Measurements from ENCODE around the gene PLCXD1.
"Not testable (repeated sequence)": the region's sequence is repeated elsewhere in the genome, so short reads cannot be mapped to it uniquely, and the experiment has no call there.

PLCXD1 gene

GRCh38 chrX:302975-303374, 21.8 kb downstream of the PLCXD1 start:
- no peaks in the 10 kb centered on the region for H3K4me1 ChIP-seq (ENCODE audit: insufficient read depth, low read length)
- DNase-seq (no peak), ATAC-seq (ENCODE audit: insufficient read depth, low read depth) (no peak)
- H2AFZ ChIP-seq (ENCODE audit: low read depth, low read length) = no peak overlapping the region
- H3K4me2 ChIP-seq (ENCODE audit: insufficient read depth, low read length) = no peak overlapping the region
- H3K36me3 ChIP-seq (ENCODE audit: insufficient read depth, low read length) = peaks cover 74% of the 10 kb centered on the region
- H4K20me1 ChIP-seq (ENCODE audit: insufficient read depth, low read length) = peaks cover 23% of the 10 kb centered on the region
- no peak overlapping the region for H3K27ac ChIP-seq (ENCODE audit: low read length)
- H3K4me3 ChIP-seq (ENCODE audit: low read depth in 1 of 2, low read length in 2 of 2) = no peak overlapping the region
- no peak for TF ChIP-seq CTCF (IDR thresholded peaks at IDR 0.05; ENCODE audit: borderline replicate concordance, extremely low read depth, low read length, poor library complexity, severe bottlenecking)
- TF ChIP-seq EZH2 (IDR thresholded peaks at IDR 0.05; ENCODE audit: borderline replicate concordance, low read depth, low read length, severe bottlenecking) = no peak
- H3K9me3 ChIP-seq (ENCODE audit: insufficient read depth, low read length, severe bottlenecking) = no peaks in the 10 kb centered on the region
- no peak overlapping the region for H3K9ac ChIP-seq (ENCODE audit: low read depth, low read length)
- H3K27me3 ChIP-seq (ENCODE audit: insufficient read depth, low read length, poor library complexity) = no peaks in the 10 kb centered on the region
- H3K79me2 ChIP-seq (ENCODE audit: insufficient read depth, low read length) = no peaks in the 10 kb centered on the region

- not testable (repeated sequence) for H3K9me3 ChIP-seq (ENCODE audit: insufficient read depth, low read length, severe bottlenecking); ATAC-seq (ENCODE audit: insufficient read depth, low read depth); H3K4me1 ChIP-seq (ENCODE audit: insufficient read depth, low read length); H3K27me3 ChIP-seq (ENCODE audit: insufficient read depth, low read length, poor library complexity); H3K4me3 ChIP-seq (ENCODE audit: low read depth in 1 of 2, low read length in 2 of 2); H3K9ac ChIP-seq (ENCODE audit: low read depth, low read length); H3K79me2 ChIP-seq (ENCODE audit: insufficient read depth, low read length); H3K4me2 ChIP-seq (ENCODE audit: insufficient read depth, low read length); H3K27ac ChIP-seq (ENCODE audit: low read length); H2AFZ ChIP-seq (ENCODE audit: low read depth, low read length); DNase-seq
- Histone ChIP-seq H4K20me1 (ENCODE audit: insufficient read depth, low read length) (peaks cover 29% of the 10 kb centered on the region), H3K36me3 (ENCODE audit: insufficient read depth, low read length) (peaks cover 70% of the 10 kb centered on the region)
Measured at GRCh38 chrX:305781-306613, 24.8 kb downstream of the PLCXD1 start.

DNA sequence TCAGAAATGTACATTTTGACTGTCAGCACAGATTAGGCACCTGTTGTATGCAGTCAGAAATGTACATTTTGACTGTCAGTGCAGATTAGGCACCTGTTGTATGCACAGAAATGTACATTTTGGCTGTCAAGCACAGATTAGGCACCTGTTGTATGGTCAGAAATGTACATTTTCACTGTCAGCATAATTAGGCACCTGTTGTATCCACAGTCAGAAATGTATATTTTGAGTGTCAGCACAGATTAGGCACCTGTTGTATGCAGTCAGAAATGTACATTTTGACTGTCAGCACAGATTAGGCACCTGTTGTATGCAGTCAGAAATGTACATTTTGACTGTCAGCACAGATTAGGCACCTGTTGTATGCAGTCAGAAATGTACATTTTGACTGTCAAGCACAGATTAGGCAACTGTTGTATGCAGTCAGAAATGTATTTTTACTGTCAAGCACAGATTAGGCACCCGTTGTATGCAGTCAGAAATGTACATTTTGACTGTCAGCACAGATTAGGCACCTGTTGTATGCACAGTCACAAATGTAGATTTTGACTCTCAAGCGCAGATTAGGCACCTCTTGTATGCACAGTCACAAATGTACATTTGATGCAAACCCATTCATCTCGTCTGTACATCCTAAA, 25.6 kb downstream of the PLCXD1 start:
- DNase-seq; H3K9me3 ChIP-seq (ENCODE audit: insufficient read depth, low read length, severe bottlenecking); H3K9ac ChIP-seq (ENCODE audit: low read depth, low read length); ATAC-seq (ENCODE audit: insufficient read depth, low read depth); H2AFZ ChIP-seq (ENCODE audit: low read depth, low read length); H3K4me1 ChIP-seq (ENCODE audit: insufficient read depth, low read length); H3K4me2 ChIP-seq (ENCODE audit: insufficient read depth, low read length); H3K4me3 ChIP-seq (ENCODE audit: low read depth in 1 of 2, low read length in 2 of 2); H3K79me2 ChIP-seq (ENCODE audit: insufficient read depth, low read length); H3K27me3 ChIP-seq (ENCODE audit: insufficient read depth, low read length, poor library complexity); H3K27ac ChIP-seq (ENCODE audit: low read length): not testable (repeated sequence)
- Histone ChIP-seq H4K20me1 (ENCODE audit: insufficient read depth, low read length) (peaks cover 34% of the 10 kb centered on the region), H3K36me3 (ENCODE audit: insufficient read depth, low read length) (peaks cover 73% of the 10 kb centered on the region)

- H3K9ac ChIP-seq (ENCODE audit: low read depth, low read length) = no peak overlapping the region
- TF ChIP-seq EZH2 (IDR thresholded peaks at IDR 0.05; ENCODE audit: borderline replicate concordance, low read depth, low read length, severe bottlenecking) (no peak), CTCF (IDR thresholded peaks at IDR 0.05; ENCODE audit: borderline replicate concordance, extremely low read depth, low read length, poor library complexity, severe bottlenecking) (peak; percentile 19)
- H3K4me2 ChIP-seq (ENCODE audit: insufficient read depth, low read length) = no peak overlapping the region
- H3K36me3 ChIP-seq (ENCODE audit: insufficient read depth, low read length) = peaks cover 73% of the 10 kb centered on the region
- peaks cover 41% of the 10 kb centered on the region for H4K20me1 ChIP-seq (ENCODE audit: insufficient read depth, low read length)
- no peak overlapping the region for H3K27ac ChIP-seq (ENCODE audit: low read length)
- H3K4me3 ChIP-seq (ENCODE audit: low read depth in 1 of 2, low read length in 2 of 2) = no peak overlapping the region
- H3K79me2 ChIP-seq (ENCODE audit: insufficient read depth, low read length) = no peaks in the 10 kb centered on the region
- H3K9me3 ChIP-seq (ENCODE audit: insufficient read depth, low read length, severe bottlenecking) = no peaks in the 10 kb centered on the region
- ATAC-seq (ENCODE audit: insufficient read depth, low read depth) = no peak
- DNase-seq = no peak
- H2AFZ ChIP-seq (ENCODE audit: low read depth, low read length) = no peak overlapping the region
- H3K4me1 ChIP-seq (ENCODE audit: insufficient read depth, low read length) = no peaks in the 10 kb centered on the region
- H3K27me3 ChIP-seq (ENCODE audit: insufficient read depth, low read length, poor library complexity) = no peaks in the 10 kb centered on the region
Measured at GRCh38 chrX:307261-308111, 26.3 kb downstream of the PLCXD1 start.

All from DND-41 (cell line).